Skeletal muscle cell (primary cell): ENCODE measurements around the gene SPEN.

Source experiments
- DNase-seq: peaks from one replicate; pipeline ENCODE4 v3.0.0-alpha.2; 2010; ENCODE audit warnings: low read depth
- H3K4me3 ChIP-seq: 2 replicates; pipeline ENCODE4 v1.5.1; 2011; ENCODE audit warnings: low read depth, mild to moderate bottlenecking, control low read depth, low read length, moderate library complexity

The SPEN gene

GRCh38 chr1:15943992-15944307 lies 96.4 kb downstream of the SPEN start:
- H3K4me3 ChIP-seq: no peak overlapping the region
- no peak for DNase-seq

- DNase-seq: no peak
- H3K4me3 ChIP-seq: no peak overlapping the region
Measured at GRCh38 chr1:15944308-15945010, 97.0 kb downstream of the SPEN start.

GRCh38 chr1:15945011-15945831 lies 97.7 kb downstream of the SPEN start:
- H3K4me3 ChIP-seq: no peak overlapping the region
- no peak for DNase-seq

- DNase-seq: no peak
Measured at GRCh38 chr1:15945832-15946448, 98.4 kb downstream of the SPEN start.

GRCh38 chr1:15946571-15947381 lies 99.3 kb downstream of the SPEN start:
- DNase-seq: no peak
- H3K4me3 ChIP-seq: no peak overlapping the region

More at GRCh38 chr1:15945832-15946448, 98.4 kb downstream of the SPEN start:
- no peak overlapping the region for H3K4me3 ChIP-seq

- H3K4me3 ChIP-seq: no peak overlapping the region
- DNase-seq: no peak
Measured at GRCh38 chr1:15947382-15948090, 100.0 kb downstream of the SPEN start.

GRCh38 chr1:15948091-15948591 lies 100.6 kb downstream of the SPEN start:
- H3K4me3 ChIP-seq: no peak overlapping the region
- no peak for DNase-seq

- peak; percentile 77 for DNase-seq
Measured at GRCh38 chr1:15948595-15949452, 101.3 kb downstream of the SPEN start.

GRCh38 chr1:15949453-15950245 lies 102.1 kb downstream of the SPEN start:
- peak overlapping the region; percentile 27 for H3K4me3 ChIP-seq

More at GRCh38 chr1:15948595-15949452, 101.3 kb downstream of the SPEN start:
- H3K4me3 ChIP-seq: peak overlapping the region; percentile 27

GRCh38 chr1:15950302-15950701 lies 102.8 kb downstream of the SPEN start:
- no peak overlapping the region for H3K4me3 ChIP-seq
- no peak for DNase-seq

More at GRCh38 chr1:15949453-15950245, 102.1 kb downstream of the SPEN start:
- DNase-seq: peak; percentile 94

GRCh38 chr1:15950763-15951295 lies 103.3 kb downstream of the SPEN start:
- no peak overlapping the region for H3K4me3 ChIP-seq
- no peak for DNase-seq

- DNase-seq: no peak
- H3K4me3 ChIP-seq: no peak overlapping the region
Measured at GRCh38 chr1:15951341-15952153, 104.0 kb downstream of the SPEN start.

GRCh38 chr1:15952317-15953258 lies 105.1 kb downstream of the SPEN start:
- no peak overlapping the region for H3K4me3 ChIP-seq
- DNase-seq: peak; percentile 80

- no peak for DNase-seq
- H3K4me3 ChIP-seq: no peak overlapping the region
Measured at GRCh38 chr1:15953294-15953771, 105.8 kb downstream of the SPEN start.

GRCh38 chr1:15953791-15954241 lies 106.3 kb downstream of the SPEN start:
- H3K4me3 ChIP-seq: no peak overlapping the region
- DNase-seq: no peak
